HG03460 (cell line): ENCODE data around the gene MBNL1.
"Not testable (repeated sequence)": the region's sequence is repeated elsewhere in the genome, so short reads cannot be mapped to it uniquely, and the experiment has no call there.

Experiments
- ATAC-seq: cut with Tn5 transposase; IDR thresholded peaks from one replicate; pipeline ENCODE4 v1.9.1; 2021; ENCODE audit not compliant: unreplicated experiment

MBNL1 gene

DNA sequence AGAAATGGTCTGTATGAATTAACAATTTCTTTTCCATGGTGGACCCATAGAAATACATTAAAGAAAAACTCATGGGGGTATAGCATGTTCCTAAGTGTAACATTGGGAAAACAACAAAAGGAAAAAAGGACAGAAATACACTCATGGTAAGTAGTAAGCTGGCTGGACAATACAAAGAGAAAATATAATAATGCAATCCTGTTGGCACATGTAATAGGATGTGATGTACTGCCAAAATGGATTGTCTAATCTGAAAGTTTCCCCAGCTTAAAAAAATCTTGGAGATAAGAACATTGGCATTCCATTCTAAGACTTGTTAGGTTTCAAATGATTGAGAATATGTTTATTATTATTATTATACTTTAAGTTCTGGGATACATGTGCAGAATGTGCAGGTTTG lies 128.1 kb downstream of the MBNL1 start:
- ATAC-seq = no peak

- ATAC-seq = not testable (repeated sequence)
These were observed 128.6 kb downstream of the MBNL1 start for GRCh38 chr3:152397348-152397747.

DNA sequence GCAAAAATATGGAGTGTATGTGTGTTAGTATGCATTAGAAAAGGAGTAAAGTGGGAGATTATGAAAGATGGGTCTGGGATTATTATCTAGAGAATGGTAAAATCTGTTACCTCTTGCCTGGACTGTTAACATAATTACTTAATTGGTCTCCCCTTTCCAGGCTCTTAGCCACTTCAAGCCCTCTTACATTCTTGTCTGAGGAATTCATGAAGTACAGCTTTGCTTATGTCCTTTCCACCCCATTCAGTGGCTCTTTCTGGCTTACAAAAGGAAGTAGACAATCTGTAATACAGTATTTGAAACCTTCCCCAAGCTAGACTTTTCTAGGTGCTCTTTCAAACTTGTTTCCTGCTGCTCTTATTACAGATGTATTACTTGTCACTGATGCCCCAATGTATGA lies 129.8 kb downstream of the MBNL1 start:
- no peak for ATAC-seq

- ATAC-seq = no peak
These were observed 130.6 kb downstream of the MBNL1 start for GRCh38 chr3:152399374-152399773.

DNA sequence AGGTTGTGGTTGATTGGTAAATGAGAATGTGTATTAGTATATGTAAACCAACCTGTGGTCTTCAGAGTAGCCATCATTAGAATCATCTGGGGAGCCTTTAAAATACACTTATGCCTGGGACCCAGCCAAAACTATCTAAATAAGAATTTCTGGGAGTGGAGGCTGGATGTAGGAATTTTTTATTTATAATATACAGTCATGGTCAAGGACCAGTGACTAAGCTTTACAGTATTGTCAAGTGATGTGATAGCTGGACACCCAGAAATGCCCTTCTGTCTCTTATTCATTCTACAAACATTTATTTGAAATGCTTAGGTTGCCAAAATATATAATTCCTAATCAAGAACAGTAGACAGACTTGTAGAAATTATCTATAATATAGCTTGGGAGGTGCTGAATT lies 132.2 kb downstream of the MBNL1 start:
- no peak for ATAC-seq

- no peak for ATAC-seq
These were observed 134.1 kb downstream of the MBNL1 start for GRCh38 chr3:152402695-152403451.

GRCh38 chr3:152403632-152404066 lies 134.9 kb downstream of the MBNL1 start:
- no peak for ATAC-seq

DNA sequence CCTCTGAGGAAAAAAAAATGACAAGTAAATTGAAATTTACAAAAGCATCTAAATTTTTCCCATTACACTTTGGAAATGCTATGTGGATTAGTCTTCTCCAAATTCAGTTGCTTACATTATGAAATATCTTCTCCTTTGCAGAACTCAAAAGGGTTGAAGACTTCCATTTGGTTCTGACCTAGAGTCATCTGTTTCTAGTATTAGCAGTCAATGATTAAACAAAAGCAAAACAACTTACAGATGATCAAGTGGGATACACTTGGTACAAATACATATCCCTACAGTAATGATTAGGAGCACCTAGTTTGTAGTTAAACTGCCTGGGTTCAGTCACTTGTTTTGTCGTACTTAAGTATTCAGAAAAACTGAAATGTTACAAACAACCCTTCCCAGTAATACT lies 136.2 kb downstream of the MBNL1 start:
- ATAC-seq = no peak

- ATAC-seq = no peak
These were observed 137.4 kb downstream of the MBNL1 start for GRCh38 chr3:152405915-152406802.

GRCh38 chr3:152413240-152413639 lies 144.5 kb downstream of the MBNL1 start:
- ATAC-seq = no peak

- no peak for ATAC-seq
These were observed 148.3 kb downstream of the MBNL1 start for GRCh38 chr3:152416808-152417580.

GRCh38 chr3:152419748-152420147 lies 151.0 kb downstream of the MBNL1 start:
- ATAC-seq = no peak

GRCh38 chr3:152421162-152421561 lies 152.4 kb downstream of the MBNL1 start:
- no peak for ATAC-seq

DNA sequence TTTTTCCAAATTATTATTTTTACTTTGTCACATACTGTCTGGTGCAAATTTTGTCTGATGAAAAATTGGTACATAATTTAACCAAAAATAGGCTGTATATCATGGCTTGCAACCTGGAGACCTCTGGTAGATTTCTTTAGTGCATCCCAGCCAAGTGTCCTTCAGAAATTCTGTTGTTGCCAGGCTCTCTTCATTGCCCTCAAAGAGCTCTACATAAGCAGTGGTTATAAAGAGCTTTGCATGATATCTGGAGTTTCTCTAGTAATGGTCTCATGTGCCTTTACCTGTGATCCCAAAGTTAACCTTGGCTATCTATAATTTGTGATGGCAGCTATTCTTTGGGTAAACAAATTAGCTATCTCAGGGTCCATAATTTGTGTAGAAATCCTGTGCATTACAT lies 157.7 kb downstream of the MBNL1 start:
- no peak for ATAC-seq

- no peak for ATAC-seq
These were observed 159.8 kb downstream of the MBNL1 start for GRCh38 chr3:152428577-152428976.

- ATAC-seq = no peak
These were observed 161.7 kb downstream of the MBNL1 start for GRCh38 chr3:152430223-152431002.

DNA sequence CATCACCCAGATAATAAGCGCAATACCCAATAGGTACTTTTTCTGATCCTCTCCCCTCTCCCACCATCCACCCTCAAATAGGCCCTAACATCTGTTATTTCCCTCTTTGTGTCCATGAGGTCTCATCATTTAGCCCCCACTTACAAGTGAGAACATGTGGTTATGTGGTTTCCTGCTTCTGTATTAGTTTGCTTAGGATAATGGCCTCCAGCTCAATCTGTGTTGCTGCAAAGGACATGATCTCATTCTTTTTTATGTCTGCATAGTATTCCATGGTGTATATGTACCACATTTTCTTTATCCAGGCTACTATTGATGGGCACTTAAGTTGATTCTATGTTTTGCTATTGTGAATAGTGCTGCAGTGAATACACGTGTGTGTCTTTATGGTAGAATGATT lies 165.4 kb downstream of the MBNL1 start:
- ATAC-seq = no peak

- ATAC-seq = not testable (repeated sequence)
These were observed 166.5 kb downstream of the MBNL1 start for GRCh38 chr3:152435210-152435609.

DNA sequence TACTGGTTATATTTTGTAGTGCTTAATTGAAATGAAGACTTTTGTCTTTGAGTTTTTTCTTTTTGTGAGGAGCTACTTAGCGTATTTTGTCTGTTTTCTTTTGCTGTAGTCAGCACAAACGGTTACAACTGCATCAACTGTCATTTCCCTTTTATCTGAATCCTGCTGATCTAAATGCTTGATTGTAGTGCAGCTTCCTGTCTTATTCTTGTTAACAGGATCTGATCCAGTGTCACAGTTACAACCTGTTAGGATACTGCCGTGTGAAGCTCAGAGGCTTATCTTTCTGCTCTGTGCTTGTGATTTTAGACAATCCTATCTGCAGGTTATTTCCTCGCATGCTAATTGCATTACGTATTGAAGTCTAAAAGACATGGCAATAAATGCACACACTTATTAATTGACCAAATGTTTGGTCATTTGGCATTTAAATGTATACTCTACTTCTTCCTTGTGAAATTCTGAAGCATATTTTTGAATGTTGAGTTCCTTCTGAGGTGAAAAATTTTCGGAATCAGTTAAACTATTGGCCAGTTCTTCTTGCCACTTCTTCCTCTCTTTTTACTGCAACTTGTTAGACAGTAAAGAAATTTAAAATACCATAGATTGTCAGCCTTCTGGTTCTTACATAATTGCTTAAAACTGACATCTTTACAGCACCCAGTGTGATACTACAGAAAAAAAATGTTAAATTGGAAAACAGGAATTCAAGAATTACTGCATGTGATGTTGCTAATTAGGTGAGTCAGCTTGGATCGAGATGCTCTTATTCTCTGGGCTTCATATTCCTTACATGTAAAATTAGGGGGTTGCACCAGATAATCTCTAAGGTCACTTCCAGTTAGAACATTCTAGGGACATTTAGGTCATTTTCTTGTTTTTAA lies 168.2 kb downstream of the MBNL1 start:
- no peak for ATAC-seq

DNA sequence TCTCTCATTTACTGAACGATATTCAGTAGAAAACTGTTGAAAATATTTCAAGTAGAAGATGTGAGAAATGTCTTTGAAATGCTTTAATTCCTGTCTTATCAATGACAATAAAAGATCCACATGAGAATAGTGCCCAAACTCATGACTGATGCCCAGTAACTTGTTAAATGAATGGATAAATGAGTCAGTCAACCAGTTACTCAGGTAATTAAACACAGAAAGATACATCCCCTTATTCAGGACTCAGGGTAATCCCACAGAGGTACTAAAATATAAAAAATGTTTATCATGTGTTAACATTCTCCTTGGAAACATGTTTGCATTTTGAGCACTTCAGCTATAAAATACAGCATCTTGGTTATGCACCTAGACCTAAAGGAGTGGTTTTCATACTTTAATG lies 169.5 kb downstream of the MBNL1 start:
- no peak for ATAC-seq
